Fibroblast of skin of left quadriceps (primary cell): ENCODE measurements around the gene GPR153.
"Not testable (repeated sequence)": the region's sequence is repeated elsewhere in the genome, so short reads cannot be mapped to it uniquely, and the experiment has no call there.

Experiments
- DNase-seq, 2 experiments: peaks; one replicate each; pipeline ENCODE4 v3.0.0-alpha.2; 2013; ENCODE audit warnings: low read depth in 2 of 2

Gene GPR153

DNA sequence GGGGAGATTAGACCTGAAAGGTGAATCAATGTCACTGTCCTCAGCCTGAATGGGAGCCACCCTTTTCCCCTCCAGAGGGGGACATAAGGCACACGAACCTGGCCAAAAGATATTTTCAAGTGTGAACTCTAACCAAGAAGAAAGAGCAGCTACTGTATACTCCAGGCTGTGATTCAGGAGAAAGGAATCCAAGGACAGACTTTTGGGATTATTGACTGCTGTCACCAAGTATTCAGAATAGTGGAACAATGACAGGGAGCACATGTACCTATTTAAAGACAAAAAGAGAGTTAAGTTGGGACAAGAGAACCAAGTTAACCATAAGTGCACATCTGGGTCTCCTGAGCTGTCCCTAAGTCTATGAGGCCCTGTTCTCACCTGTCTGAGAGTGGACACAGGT, 27.5 kb downstream of the GPR153 start:
- DNase-seq: no peak

DNA sequence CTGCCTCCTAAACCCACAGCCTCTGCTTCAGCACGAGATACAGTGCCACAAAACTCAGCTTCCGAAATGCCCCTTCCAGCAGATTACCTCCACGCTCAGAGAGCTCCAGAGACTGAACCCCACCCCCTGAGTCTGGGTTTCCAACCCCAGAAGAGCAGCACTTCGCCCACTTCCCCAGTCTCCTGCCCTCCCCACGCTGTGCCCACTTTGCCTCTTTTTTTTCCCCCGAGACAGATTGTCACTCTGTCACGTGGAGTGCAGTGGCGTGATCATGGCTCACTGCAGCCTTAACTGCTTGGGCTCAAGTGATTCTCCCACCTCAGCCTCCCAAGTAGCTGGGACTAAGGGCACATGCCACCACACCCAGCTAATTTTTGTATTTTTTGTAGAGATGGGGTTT, 35.2 kb downstream of the GPR153 start:
- DNase-seq: no peak

DNA sequence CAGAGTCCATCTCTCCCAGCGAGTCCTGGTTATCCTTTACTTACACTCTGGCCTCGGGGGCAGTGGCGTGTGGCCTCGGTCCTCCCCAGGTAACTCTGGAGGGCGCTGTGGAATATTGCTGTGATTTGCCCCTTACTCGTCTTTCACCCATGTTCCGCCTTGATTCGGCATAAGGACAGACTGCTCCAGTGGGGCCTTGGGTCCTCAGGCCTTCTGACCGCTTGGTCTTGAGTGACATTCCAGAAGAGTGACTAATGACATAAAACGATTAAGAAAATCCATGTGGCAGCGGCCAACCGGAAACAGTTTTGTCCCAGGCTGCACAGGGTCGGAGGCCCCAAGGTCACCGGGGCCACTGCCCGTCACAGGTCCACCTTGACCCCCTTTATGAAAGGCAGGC, 36.2 kb downstream of the GPR153 start:
- no peak for DNase-seq

DNA sequence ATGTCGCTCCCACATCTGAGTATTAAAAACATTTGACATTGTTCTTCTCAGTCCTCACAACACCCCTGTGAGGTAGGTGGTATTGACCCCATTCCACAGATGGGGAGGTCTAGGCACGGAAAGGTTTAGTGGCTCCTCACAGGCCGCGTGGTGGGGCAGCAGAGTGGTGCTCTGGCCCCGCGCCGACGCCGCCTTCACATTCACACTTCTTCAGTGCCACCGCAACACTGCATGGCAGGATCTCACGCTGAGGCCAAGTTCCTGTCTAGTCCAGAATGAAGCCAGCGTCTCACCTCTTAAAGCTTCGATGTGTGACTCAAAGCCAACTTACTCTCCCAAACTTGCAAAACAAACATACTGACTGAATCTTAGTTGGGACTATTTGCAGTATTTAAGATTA, 37.3 kb downstream of the GPR153 start:
- no peak for DNase-seq

DNA sequence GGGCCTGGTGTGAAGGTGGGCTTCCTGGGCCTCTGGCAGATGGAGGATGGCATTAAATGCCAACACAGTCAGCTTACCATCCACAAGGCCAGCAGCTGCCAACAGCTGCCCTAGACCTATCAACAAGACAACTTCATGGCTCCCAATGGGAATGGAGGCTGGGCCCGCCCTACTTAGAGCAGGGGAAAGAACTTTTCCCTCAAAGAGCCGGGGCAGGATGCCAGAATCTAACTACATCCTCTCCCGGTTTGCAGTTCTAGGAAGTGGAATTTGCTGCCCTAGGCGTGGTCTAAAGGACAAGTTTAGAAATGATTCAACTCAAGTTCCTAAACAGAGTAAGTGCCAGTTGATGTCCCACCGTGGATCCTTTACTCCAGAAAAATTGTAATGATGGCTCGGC, 38.3 kb downstream of the GPR153 start:
- no peak for DNase-seq

DNA sequence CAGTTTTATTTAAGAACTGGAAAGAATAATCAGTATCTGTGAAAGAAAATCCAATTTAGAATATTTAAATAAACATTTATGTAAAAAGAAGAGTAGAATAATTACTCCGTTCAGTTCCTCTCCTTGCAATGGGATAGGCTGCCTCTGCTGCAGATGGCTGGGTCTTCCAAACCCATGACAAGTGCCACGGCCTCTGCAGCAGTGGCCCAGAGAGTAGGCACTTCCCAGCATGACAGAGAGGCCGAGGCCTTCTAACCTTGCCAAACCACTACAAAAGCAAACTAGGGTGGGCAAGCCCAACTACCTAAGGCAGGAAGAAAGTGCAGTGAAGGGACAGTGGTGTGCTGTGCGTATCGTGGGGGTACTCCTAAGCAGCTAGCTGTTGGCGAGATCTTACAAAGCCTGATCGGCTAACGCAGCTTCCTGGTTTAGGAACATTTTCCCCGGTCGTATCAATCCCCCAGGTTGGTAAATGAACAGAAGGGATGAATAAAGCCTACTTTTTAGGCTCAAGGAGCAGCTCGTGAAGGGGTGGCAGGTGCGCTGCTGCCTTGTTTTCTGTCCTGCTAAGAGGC, 39.6 kb downstream of the GPR153 start:
- no peak for DNase-seq

DNA sequence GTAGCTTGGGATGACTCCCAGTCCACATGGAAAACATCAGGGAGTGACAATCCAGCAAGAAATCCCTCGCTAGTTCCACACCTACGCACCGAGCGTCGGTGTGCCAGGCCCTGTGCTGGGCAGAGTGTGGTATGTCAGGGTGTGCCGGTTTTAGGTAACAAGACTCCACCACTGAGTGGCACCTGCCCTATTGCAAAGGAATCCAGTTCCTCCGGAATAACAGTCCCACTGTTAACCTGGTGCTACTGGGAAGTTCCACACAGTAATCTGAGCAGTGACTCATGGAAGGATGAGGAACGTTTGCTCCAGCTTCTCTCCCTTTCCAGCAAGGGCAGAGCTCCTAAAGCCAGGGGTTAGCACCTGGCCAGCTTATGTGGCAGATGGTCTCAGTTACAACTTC, 40.7 kb downstream of the GPR153 start:
- no peak for DNase-seq

DNA sequence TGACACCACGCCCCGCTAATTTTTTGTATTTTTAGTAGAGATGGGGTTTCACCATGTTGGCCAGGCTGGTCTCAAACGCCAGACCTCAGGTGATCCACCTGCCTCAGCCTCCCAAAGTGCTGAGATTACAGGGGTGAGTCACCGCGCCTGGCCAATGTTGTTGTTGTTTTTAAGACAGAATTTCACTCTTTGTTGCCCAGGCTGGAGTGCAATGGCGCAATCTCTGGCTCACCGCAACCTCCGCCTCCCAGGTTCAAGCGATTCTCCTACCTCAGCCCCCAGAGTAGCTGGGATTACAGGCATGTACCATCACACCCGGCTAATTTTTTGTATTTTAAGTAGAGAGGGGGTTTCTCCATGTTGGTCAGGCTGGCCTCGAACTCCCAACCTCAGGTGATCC, 41.3 kb downstream of the GPR153 start:
- DNase-seq: not testable (repeated sequence)

DNA sequence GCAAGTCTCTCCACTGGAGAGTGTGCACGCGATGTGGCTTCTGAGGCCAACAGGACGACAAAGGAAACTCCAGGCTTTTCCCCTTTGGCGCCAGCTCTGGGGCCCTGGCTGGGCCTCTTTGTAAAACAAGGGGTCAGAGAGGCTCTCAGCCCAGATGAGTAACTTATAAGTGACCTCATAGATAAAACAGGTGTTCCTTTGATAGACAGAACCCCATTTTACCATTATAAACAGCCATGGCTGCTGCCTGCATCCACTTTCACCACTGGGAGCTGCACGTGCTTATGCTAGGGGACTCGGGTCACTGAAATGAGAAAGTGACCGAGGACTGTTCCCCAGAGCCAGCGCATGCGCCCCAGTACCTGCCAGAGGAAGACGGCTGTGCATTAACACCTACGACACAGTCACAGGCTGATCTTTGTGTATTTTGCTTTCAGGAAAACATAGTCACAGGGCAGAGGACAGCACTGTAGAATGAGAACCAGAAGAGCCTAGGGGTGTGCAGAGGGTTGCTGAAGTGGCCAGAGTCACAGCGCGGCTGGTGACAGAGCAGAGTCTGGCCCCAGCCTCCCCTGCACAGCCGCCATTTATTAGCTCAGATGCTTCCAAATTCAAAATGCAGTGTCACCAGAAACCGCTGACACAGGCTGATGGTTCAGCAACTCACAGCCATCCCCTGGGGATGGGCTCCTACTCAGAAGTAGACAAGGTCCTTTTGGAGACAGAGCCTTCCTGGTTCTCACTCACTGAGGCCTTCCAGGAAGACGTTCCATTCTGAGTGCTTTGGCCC, 42.3 kb downstream of the GPR153 start:
- no peak for DNase-seq

DNA sequence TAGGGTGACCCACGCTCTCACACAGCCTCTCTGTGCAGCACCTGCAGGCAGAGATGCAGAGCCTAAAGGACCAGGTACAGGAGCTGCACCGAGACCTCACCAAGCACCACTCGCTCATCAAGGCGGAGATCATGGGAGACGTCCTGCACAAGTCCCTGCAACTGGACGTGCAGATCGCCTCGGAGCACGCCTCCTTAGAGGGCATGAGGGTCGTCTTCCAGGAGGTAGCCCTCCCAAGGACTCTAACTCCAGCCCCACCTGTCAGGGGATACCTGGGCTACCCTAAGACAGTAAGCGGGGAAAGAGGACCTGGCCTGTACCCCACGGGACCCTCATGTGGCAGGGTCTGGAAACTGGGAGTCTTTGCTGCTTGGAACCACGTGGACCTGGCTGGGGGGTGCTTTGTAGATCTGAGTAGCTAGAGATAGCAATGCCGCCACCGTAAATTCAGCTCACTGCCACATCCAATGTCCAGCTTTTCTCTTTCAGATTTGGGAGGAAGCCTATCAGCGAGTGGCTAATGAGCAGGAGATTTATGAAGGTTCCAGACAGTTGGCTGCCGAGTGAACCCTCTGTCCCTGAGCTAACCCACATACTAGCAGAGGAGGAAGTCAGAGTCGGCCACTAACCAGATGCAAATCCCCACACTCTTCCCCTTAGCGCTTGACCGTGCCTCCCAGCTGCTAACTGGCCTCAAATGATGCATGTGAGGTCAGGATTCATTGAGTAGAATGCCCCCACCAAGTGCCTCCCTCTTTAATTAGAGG, 48.5 kb downstream of the GPR153 start:
- DNase-seq: no peak

DNA sequence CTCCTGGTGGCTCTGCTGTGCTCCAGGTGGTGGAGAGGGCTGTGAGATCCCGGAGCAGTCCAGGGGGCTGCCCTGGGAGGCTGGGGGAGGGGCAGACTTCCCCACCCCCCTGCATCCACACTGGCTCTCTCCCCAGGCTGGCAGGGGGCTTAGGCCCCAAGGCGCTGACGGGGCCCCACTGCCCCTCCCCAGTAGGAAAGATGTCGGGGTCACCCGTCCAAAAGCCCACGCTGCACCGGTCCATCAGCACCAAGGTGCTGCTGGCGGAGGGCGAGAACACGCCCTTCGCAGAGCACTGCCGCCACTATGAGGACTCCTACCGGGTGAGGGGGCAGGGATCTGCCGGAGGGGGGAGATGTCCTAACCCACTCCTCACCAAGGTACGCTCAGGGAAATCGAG, 49.2 kb downstream of the GPR153 start:
- no peak for DNase-seq

DNA sequence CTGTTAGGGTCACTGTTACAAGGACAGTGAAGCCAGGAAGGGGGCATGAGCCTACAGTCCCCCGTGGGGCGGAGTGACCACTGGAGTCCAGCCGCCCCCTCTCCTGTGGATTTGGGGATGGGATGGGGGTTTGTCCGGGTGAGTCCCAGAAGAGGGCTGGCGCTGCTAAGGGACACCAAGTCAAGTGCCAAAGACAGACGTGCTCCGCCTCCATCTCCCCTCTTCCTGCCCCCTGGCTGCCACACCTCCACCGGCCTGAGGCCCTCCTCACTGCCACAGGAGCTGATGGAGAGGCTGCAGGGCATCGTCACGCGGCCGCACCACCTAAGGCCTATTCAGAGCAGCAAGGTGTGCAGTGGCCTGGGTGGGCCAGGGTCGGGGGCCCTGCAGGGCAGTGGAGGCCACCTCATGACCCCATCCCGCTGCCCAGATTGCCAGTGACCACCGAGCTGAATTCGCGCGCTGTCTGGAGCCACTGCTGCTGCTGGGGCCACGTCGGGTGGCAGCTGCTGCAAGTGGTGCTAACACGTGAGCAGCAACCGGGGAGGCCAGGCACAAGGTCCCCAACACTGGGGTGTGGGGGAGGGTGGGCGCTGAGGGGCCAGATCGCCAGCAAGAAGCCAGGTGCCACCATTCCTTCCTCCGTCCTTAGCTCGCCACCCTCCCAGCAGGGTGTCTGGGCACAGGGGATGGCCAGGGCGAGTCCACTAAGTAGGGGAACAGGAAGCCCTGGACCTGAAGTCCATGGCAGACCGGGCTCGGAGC, 50.1 kb downstream of the GPR153 start:
- DNase-seq: no peak

DNA sequence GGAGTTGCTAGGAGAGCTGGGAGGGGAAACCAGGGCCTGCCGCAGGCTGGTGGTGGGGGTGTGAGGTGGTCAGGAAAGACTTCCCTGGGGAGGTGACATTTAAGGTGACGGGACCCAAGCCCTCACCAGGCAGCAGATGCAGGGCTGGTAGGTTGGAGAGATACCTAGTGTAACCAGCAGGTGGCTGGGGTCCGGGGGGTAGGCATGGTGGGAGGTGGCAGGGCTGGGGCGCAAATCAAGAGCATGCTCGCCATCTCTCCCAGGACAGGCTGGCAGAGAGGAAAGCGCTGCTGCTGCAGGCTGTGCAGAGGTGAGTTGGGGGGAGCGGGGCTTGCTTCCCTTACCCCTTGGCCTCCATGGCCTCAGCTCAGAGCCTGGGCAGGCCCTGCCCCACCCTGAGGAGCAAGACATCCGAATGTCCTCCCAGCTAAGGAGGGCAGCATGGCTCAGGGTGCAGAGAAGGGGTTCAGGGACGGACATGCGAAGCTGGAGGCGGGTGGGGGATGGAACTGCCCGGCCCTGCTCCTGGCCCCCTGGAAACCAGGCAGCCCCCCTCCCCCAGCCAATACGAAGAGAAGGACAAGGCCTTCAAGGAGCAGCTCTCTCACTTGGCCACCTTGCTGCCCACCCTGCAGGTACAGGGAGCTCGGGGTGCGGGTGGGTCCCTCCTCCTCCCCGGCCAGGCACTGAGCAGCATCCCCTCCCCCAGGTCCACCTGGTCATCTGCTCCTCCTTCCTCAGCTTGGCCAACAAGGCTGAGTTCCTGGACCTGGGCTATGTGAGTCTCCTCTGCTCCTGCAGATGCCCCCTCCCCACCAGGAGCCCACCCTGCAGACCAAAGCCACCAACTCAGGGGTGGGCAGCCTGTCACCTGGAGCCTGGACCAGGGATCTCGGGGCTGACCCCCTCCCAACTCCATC, 51.0 kb downstream of the GPR153 start:
- no peak for DNase-seq

DNA sequence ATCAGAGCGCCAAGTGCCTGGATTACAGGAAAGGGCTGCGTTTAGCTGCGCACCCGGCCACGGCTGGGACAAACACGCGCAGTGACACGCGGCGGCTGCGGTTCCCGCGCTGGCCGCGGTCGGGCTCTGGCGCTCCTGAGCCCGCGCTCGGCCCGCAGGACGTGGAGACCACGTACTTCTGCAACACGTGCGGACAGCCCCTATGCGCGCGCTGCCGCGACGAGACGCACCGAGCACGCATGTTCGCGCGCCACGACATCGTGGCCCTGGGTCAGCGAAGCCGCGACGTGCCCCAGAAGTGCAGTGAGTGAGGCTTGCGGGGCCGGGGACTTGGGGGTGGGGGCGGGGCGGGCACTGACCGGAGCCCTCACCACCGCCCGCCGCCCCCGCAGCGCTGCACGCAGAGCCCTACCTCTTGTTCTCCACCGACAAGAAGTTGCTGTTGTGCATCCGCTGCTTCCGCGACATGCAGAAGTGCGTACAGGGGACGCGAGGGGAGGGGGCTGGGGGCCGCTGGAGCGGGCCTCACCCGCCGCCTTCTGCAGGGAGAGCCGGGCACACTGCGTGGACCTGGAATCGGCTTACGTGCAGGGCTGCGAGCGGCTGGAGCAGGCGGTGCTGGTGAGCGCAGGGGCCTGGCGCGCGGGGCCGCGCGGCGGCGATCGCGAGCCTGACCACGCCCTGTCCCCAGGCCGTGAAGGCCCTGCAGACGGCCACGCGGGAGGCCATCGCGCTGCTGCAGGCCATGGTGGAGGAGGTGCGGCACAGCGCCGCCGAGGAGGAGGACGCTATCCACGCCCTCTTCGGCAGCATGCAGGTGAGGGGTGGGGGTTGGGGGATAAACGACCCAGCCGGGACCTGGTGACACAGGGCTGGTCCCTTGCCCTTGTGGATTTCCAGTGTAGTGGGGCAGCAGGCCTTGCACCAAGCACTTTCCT, 51.9 kb downstream of the GPR153 start:
- DNase-seq: peak; percentile 13 to 15

DNA sequence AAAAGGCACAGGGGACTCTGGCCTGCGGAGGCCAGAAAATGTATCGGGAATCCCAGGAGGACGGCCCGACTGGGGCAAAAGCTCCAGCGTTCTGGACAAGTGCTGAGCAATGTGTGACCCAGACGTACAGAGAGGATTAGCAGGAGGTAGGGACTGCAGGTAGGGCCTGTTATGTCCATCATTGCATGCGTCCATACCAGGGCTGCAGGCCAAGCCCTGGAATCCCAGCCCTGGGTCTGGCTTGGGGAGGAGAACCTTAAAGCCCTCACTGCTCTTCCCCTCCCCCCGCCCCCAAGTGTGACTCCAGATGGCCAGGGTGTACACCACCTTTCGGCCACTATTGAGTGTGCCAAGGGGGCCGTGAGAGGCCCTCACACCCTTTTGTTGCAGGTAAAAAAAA, 53.0 kb downstream of the GPR153 start:
- DNase-seq: no peak

DNA sequence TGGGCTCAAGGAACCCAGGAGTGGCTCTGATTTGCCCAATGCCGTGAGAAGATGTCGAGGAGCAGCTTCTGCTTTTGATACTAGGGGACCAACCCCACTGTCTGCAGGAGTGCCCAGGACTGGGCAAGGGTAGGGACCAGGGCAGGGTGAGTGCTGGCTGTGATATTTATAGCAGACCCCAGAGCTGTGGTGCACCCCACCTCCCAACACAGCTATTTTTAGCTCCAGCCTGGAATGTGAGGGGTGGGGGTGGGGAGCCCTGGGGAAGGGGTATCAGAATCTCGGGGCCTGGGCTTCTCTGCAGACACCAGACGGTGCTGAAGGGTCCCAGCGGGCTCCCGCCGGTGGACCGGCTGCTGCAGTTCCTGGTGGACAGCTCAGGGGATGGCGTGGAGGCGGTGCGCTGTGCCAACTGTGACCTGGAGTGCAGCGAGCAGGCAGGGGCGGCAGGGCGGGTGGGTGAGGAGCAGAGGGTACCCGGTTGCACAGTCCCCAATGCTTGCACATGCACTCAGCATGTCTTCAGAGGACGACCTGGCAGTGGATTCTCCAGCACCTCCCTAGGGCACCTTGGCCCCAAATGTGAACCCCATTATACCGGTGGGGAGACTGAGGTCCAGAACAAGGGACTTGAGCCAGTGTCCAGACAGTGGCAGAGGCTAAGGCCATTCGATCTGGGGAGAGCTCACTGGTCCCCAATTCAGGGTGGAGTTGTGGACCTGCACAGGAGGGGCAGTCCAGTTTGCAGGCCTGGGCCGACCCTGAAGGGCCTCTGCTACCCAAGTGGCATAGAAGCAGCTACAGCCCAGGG, 53.6 kb downstream of the GPR153 start:
- DNase-seq: no peak

DNA sequence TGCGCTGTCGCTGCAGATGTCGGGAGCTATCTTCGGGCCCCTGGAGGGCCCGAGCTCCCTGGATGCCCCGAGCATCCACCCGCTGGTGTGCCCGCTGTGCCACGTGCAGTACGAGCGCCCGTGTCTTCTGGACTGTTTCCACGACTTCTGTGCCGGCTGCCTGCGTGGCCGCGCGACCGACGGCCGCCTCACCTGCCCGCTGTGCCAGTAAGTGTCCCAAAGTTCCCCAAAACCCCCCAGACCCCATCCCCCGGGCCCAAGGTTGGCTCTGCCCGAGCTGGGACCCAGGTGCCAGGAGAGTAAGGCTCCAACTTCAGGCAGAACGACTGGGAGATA, 54.4 kb downstream of the GPR153 start:
- no peak for DNase-seq

DNA sequence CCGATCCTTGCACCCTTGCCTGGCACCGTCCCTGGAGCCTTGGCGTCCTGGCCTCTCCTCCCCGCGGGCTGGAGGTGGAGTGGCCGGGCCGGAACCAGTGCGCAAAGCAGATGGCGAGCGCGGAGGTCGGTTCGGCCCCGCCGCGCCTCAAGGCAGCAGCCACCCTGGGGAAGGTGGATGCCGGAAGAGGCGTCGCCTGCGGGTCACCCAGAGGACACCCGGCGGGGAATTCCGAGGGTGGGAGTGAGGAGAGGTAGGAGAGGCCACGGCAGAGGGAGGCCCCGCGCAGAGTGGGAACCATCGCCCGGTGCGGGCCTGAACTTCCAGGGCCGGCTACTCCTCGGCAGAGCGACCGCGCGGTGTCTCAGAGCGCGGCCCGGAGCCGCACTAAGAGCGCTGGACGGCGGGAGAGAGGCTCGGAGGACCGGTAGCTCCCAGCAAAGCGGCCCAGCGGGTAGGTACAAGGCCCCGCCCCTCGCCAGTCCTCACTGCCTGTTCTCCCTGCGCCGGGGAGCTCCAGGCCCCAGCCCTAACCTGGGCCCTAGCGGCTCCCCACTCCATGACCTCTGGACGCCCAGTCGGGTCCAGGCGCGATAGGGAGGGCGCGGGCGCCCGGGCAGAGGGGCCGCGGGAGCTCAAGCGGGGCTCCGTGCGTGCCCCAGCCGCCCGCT, 54.9 kb downstream of the GPR153 start, which contains the start of gene RNF207:
TSS of gene RNF207 (plus strand) at position 271 of the 671 bp plus-strand sequence. CDS start 417 bp downstream, outside the sequence.
- DNase-seq: peak in 1 of 2 experiments; percentile 14

DNA sequence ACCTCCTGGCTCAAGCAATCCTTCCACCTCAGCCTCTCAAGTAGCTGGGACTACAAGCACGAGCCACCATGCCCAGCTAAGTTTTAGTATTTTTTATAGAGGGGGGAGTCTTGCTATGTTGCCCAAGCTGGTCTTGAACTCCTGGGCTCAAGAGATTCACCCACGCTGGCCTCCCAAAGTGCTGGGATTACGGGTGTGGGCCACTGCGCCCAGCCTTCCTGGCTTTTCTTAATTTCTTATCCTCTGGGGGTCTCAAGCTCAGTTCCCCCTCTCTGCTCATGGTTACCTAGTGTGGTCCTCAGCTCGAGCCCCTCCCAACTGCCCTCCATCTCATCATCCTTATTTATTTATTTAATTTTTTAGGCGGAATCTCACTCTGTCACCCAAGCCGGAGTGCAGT, 58.6 kb downstream of the GPR153 start:
- no peak for DNase-seq
